H1 (cell line): ENCODE measurements around the gene SORCS3.

Source experiments
- ATF3 ChIP-seq: IDR thresholded peaks from 2 replicates; pipeline ENCODE4 v1.6.1; 2011; ENCODE audit warnings: low read depth, mild to moderate bottlenecking, low read length; ENCODE audit not compliant: insufficient read depth
- BACH1 ChIP-seq: IDR thresholded peaks from 2 replicates; pipeline ENCODE4 v1.6.1; 2012; ENCODE audit warnings: low read length, improper control_type of control experiment
- BRCA1 ChIP-seq: IDR thresholded peaks from 2 replicates; pipeline ENCODE4 v1.6.1; 2012; ENCODE audit warnings: low read depth, low read length, improper control_type of control experiment
- CHD1 ChIP-seq: IDR thresholded peaks from 2 replicates; pipeline ENCODE4 v1.6.1; 2012; ENCODE audit warnings: low read depth, low read length, improper control_type of control experiment
- CHD2 ChIP-seq: IDR thresholded peaks from 2 replicates; pipeline ENCODE4 v1.6.1; 2012; ENCODE audit warnings: low read length, improper control_type of control experiment
- CTCF ChIP-seq, 3 experiments: IDR thresholded peaks; 1 replicate in 2 of 3; 2 replicates in 1 of 3; pipeline versions ENCODE4 v1.5.1 to v1.6.1; 2011; ENCODE audit warnings: low read length in 3 of 3, mild to moderate bottlenecking in 3 of 3, inconsistent platforms in 2 of 3, low read depth in 1 of 3, moderate library complexity in 1 of 3; ENCODE audit not compliant: insufficient read depth in 1 of 3; ENCODE audit errors: control extremely low read depth in 1 of 3
- EP300 ChIP-seq, 2 experiments: IDR thresholded peaks; 1 replicate in 1 of 2; 2 replicates in 1 of 2; pipeline ENCODE4 v1.6.1; 2011 to 2012; ENCODE audit warnings: low read depth in 2 of 2, low read length in 2 of 2, mild to moderate bottlenecking in 2 of 2, borderline replicate concordance in 1 of 2, inconsistent platforms in 1 of 2, moderate library complexity in 1 of 2
- EZH2 ChIP-seq: fragments of 200-600 bp; sonication (generic); IDR thresholded peaks from 2 replicates; pipeline ENCODE4 v1.7.1; 2012; ENCODE audit warnings: low read depth, mild to moderate bottlenecking, moderate library complexity, low read length, inconsistent platforms; ENCODE audit not compliant: severe bottlenecking
- FOSL1 ChIP-seq: IDR thresholded peaks from 2 replicates; pipeline ENCODE4 v1.6.1; 2011; ENCODE audit warnings: mild to moderate bottlenecking, low read depth, low read length, moderate library complexity; ENCODE audit not compliant: insufficient read depth
- POLR2A ChIP-seq, 2 experiments: IDR thresholded peaks; 1 replicate in 1 of 2; 2 replicates in 1 of 2; pipeline ENCODE4 v1.6.1; 2011; ENCODE audit warnings: low read depth in 2 of 2, low read length in 2 of 2, mild to moderate bottlenecking in 2 of 2; ENCODE audit errors: control extremely low read depth in 1 of 2
- POLR2AphosphoS5 ChIP-seq: IDR thresholded peaks from 2 replicates; pipeline ENCODE4 v1.6.1; 2011; ENCODE audit warnings: low read depth, low read length
- RXRA ChIP-seq: IDR thresholded peaks from 2 replicates; pipeline ENCODE4 v1.6.1; 2011; ENCODE audit warnings: low read depth, mild to moderate bottlenecking, low read length, moderate library complexity; ENCODE audit not compliant: insufficient read depth
- TEAD4 ChIP-seq: IDR thresholded peaks from 2 replicates; pipeline ENCODE4 v1.6.1; 2012; ENCODE audit warnings: low read depth, low read length, inconsistent platforms, mixed read lengths
- USF2 ChIP-seq: IDR thresholded peaks from 2 replicates; pipeline ENCODE4 v1.6.1; 2011; ENCODE audit warnings: low read length, improper control_type of control experiment

GRCh38 chr10:105207476-105207995 lies 566.4 kb downstream of the SORCS3 start:
- no peak for TF ChIP-seq POLR2A (IDR thresholded peaks at IDR 0.05; ENCODE audit: control extremely low read depth in 1 of 2, low read depth in 2 of 2, low read length in 2 of 2)
- TF ChIP-seq RXRA, result no peak
- TF ChIP-seq BRCA1, result no peak
- TF ChIP-seq TEAD4, result no peak
- TF ChIP-seq CTCF (IDR thresholded peaks at IDR 0.05; ENCODE audit: control extremely low read depth in 1 of 3, insufficient read depth in 1 of 3, low read depth in 1 of 3, low read length in 3 of 3), result no peak
- TF ChIP-seq EP300 (IDR thresholded peaks at IDR 0.05; ENCODE audit: borderline replicate concordance in 1 of 2, low read depth in 2 of 2, low read length in 2 of 2), result no peak
- TF ChIP-seq POLR2AphosphoS5, result no peak
- no peak for TF ChIP-seq CHD1
- no peak for TF ChIP-seq FOSL1
- TF ChIP-seq BACH1, result no peak
- no peak for TF ChIP-seq USF2
- no peak for TF ChIP-seq CHD2
- no peak for TF ChIP-seq ATF3
- TF ChIP-seq EZH2, result no peak
